Testis (tissue), 3 donors: ENCODE results near the gene HMG20B. TPM values are rescaled to one million over a fixed set of nuclear protein-coding genes. Genes with fewer than 3 reads are reported as not detected.
"Not testable (repeated sequence)": the region's sequence is repeated elsewhere in the genome, so short reads cannot be mapped to it uniquely, and the experiment has no call there.

ENCODE experiments used
- DNase-seq: peaks from one replicate; pipeline ENCODE4 v3.0.0-alpha.2; 2019
- H3K27ac ChIP-seq, 2 donors: fragments of 200-600 bp; sonication (generic); one replicate each; pipeline ENCODE4 v1.5.1; 2019
- H3K27me3 ChIP-seq: fragments of 200-600 bp; sonication (generic); one replicate; pipeline ENCODE4 v1.5.1; 2019
- H3K36me3 ChIP-seq: fragments of 200-600 bp; sonication (generic); one replicate; pipeline ENCODE4 v1.5.1; 2017; ENCODE audit warnings: low read depth; ENCODE audit errors: missing control alignments
- H3K4me1 ChIP-seq: fragments of 200-600 bp; sonication (generic); one replicate; pipeline ENCODE4 v1.5.1; 2019
- H3K4me3 ChIP-seq, 2 donors: fragments of 200-600 bp; sonication (generic); one replicate each; pipeline ENCODE4 v1.5.1; 2017 to 2019
- H3K9me3 ChIP-seq: fragments of 200-600 bp; sonication (generic); one replicate; pipeline ENCODE4 v1.5.1; 2017
- CTCF ChIP-seq, 3 experiments: fragments of 450-650 bp in 2 of 3; fragments of 200-600 bp in 1 of 3; sonication (generic) in 1 of 3; IDR thresholded peaks; one replicate each; pipeline ENCODE4 v1.5.1; 2016 to 2019; ENCODE audit warnings: antibody characterized with exemption in 3 of 3, mild to moderate bottlenecking in 2 of 3, moderate library complexity in 1 of 3
- POLR2A ChIP-seq: fragments of 450-650 bp; IDR thresholded peaks from one replicate; pipeline ENCODE4 v1.6.1; 2017; ENCODE audit warnings: antibody characterized with exemption, mild to moderate bottlenecking, moderate library complexity
- WGBS, 2 donors: methylation state at CpG; one replicate each; pipeline ENCODE4 v1.1.5; 2018; 5-methylcytosine and 5-hydroxymethylcytosine counted together
- intact Hi-C: fragments of 100-400 bp; cut with DNase I; formaldehyde crosslinking; loops from one replicate; pipeline ENCODE4 v1.15.1; 2023; ENCODE audit warnings: low total_unique reads
- polyA plus RNA-seq: library from polyadenylated mRNA; stranded (reverse); fragments of 350-450 nt; fragmentation: Illumina TruSeq; extraction: RNeasy Lipid Tissue Mini Kit (QIAGEN cat#74804); gene quantifications from one replicate; pipeline ENCODE4 v1.2.3, GENCODE V29; 2014; ENCODE audit warnings: low read depth, low replicate concordance; ENCODE audit not compliant: insufficient read depth
- total RNA-seq, 2 donors: library from RNA; depleted of rRNA; stranded (reverse); fragments of >200 nt; gene quantifications; one replicate each; pipeline ENCODE4 v1.2.3, GENCODE V29; 2016

HMG20B gene
- total and polyA plus RNA-seq, 3 donors from 2014 or later, result 66.2 to 129 (median 108) TPM

GRCh38 chr19:3556978-3557460, 15.7 kb upstream of the HMG20B start:
- WGBS, 2 donors, result 0 to 1% methylated on average over 12 to 57 of the region's 60 CpGs
- Histone ChIP-seq H3K4me1 (peaks cover 16% of the 10 kb centered on the region), H3K36me3 (no peaks in the 10 kb centered on the region), H3K4me3 (peak overlapping the region; percentile 76 to 85), H3K27ac (no peak overlapping the region), H3K27me3 (no peaks in the 10 kb centered on the region), H3K9me3 (no peaks in the 10 kb centered on the region)
- intact Hi-C loops, result loop anchor here (10.0 kb wide), 1 partner anchor 58 kb away; no protein-coding TSS in a partner anchor
- no peak for DNase-seq
- TF ChIP-seq POLR2A (no peak), CTCF (IDR thresholded peaks at IDR 0.05) (no peak)

- no peak within 1 kb of the TSS for H3K27ac ChIP-seq
- 1 to 2% methylated on average over 9 to 26 of the region's 81 CpGs for WGBS, 2 donors
- intact Hi-C loops, result loop anchor here (10.0 kb wide), 1 partner anchor 57 kb away; no protein-coding TSS in a partner anchor
- DNase-seq, result peak; percentile 94
- no peaks in the 10 kb centered on the region for H3K9me3 ChIP-seq
- peaks cover 16% of the 10 kb centered on the region for H3K4me1 ChIP-seq
- peak within 1 kb of the TSS; percentile 76 to 85 for H3K4me3 ChIP-seq
- TF ChIP-seq POLR2A (peak; percentile 41), CTCF (IDR thresholded peaks at IDR 0.05) (peak in 1 of 3 experiments; percentile 23)
- no peaks in the 10 kb centered on the region for H3K36me3 ChIP-seq
- H3K27me3 ChIP-seq, result no peaks in the 10 kb centered on the region
These were observed 15.1 kb upstream of the HMG20B start, which contains the start of gene MFSD12 for GRCh38 chr19:3557461-3558248. Gene MFSD12, minus strand, starts transcription at chr19:3557586. Its CDS starts 183 bp downstream, at chr19:3557403.

- Histone ChIP-seq H3K4me1 (no peaks in the 10 kb centered on the region), H3K9me3 (no peaks in the 10 kb centered on the region), H3K27ac (no peak overlapping the region), H3K27me3 (no peaks in the 10 kb centered on the region), H3K4me3 (no peak overlapping the region), H3K36me3 (no peaks in the 10 kb centered on the region)
- TF ChIP-seq POLR2A (no peak), CTCF (IDR thresholded peaks at IDR 0.05) (no peak)
- DNase-seq, result no peak
- WGBS, 2 donors, result 80 to 82% methylated on average over 11 to 17 of the region's 17 CpGs
- intact Hi-C loops, result no loop called here
These were observed 8.8 kb upstream of the HMG20B start for GRCh38 chr19:3563709-3564524.

- WGBS, 2 donors, result 82 to 84% methylated on average over 19 of the region's 19 CpGs
These were observed 7.6 kb upstream of the HMG20B start for GRCh38 chr19:3565139-3565538.

GRCh38 chr19:3570042-3570441, 2.7 kb upstream of the HMG20B start:
- H3K36me3 ChIP-seq, H3K4me1 ChIP-seq, H3K27ac ChIP-seq, DNase-seq, H3K9me3 ChIP-seq, H3K4me3 ChIP-seq, intact Hi-C loops, H3K27me3 ChIP-seq: not testable (repeated sequence)
- 89 to 91% methylated on average over 11 of the region's 11 CpGs for WGBS, 2 donors

More at GRCh38 chr19:3565139-3565538, 7.6 kb upstream of the HMG20B start:
- no peak for DNase-seq
- Histone ChIP-seq H3K27me3 (no peaks in the 10 kb centered on the region), H3K9me3 (no peaks in the 10 kb centered on the region), H3K36me3 (no peaks in the 10 kb centered on the region), H3K4me1 (no peaks in the 10 kb centered on the region), H3K4me3 (no peak overlapping the region), H3K27ac (no peak overlapping the region)
- intact Hi-C loops, result no loop called here
- TF ChIP-seq POLR2A (no peak), CTCF (IDR thresholded peaks at IDR 0.05) (no peak)
